ENCODE data around the gene GSTO2.

GSTO2 gene

DNA sequence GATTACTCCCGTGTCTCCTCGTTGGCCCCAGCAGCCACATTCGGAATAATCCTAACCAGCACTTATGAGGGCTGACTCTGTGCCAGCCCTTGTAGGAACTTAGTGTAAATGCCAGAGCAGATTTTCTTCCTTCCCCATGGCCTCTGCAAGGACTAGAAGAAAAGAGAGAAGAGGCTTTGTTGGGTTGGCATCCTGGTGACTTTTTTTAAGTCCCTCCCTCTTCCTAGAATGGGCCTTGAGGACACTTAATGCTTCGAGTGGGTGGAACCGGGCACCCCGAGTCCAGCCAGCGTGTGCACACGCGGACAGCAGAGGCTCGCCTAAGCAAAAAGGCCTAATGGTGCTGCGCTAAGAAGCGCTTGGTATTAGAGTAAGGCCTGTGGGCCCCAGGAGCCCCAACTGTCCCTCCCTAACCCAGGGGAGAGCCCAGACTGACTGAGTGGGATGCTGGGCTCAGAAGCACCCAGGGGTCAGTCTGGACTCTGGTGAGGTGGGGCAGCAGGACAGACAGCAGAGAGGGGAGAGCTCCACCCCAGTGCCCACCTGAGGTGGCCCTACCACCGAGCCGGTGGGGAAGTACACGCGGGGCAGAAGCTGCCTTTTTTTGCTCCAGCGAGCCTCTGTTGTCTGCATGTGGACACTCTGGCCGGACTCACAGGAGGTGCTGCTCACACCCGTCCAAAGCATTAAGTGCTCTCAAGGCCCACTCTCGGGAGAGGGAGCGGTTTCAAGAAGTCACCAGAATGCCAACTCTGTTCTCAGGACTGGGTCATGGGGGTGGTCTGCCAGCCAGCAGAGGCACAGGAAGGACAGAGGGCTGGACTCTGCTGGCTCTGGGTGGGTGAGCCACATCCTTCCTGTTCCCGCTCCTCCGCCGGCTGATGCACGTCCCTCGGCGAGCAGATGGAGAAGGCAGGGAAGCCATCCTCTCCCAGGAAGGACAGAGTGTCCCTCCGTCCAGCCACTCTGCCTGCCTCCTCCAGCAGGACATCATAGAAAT, 56.8 kb downstream of the GSTO2 start:
- no peak for DNase-seq (ENCODE audit: low read depth in 2 of 2)

DNA sequence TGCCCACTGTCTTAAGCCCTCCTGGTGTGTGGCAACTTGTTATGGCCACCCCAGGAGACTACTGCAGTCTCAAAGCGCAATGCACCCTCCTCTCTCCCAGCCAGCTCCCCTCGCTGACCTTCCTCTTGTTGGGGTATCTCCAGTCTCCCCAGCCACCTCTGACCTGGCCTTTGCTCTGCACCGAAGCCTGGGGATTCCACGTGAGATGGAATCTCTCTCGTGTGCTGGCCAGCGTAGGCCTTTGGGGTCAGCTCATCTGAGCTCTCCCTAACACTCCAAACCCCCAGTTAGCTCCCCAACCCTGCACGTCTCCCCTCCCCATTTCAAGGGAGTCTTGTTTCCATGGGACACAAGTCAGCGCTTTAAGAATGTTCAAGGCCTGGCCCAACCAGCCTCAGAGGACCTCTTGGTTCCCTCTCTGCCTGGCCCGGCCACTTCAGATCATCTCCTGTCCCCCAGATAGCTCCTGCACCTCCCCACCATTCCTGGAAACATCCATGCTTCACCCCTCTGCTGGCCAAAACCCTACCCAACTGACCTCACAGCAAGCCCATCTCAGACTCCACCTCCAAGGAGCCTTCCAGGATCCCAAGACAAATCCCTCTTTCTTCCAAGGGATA, 58.1 kb downstream of the GSTO2 start:
- DNase-seq (ENCODE audit: low read depth in 2 of 2), result no peak

DNA sequence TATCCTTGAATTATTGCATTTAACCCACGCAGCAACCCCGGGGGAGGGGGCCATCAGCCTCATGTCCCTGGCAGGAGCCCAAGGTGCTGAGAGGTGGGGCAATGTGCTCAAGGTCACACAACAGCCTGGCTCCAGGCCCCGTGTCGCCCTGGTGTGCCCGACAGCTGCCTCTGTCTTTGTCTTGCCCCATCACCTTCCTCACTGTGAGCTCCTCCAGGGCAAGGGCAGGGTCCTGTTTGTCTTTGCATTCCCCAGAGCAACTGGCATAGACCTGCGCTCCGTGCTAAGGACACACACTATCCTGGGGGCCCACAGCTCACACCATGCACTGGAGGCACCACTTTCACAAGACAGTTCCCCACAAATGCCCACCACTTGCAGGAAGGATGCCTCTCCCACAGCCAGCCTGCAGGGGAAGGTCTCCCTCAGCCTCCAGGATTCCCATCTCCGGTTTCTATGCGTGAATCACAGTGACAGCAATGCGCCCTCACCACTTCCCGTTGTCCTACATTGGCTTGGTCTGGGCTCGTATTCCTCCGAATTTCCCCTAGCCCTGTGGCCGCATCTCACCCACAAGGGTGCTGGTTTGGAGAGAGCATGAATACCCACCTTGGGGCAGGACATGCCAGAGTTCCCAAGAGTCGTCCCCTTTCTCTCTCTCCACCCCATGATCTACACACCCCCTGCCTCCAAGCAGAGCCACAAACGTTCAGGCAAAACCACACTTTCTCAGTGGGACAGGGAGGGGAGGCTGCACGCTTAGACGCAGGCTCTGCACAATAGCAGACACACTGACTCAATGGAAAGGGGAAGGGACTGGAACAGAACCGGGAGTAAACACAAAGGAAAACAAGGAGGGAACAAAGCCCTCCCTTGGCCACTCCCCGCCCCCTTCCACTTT, 59.0 kb downstream of the GSTO2 start:
- no peak for DNase-seq (ENCODE audit: low read depth in 2 of 2)

DNA sequence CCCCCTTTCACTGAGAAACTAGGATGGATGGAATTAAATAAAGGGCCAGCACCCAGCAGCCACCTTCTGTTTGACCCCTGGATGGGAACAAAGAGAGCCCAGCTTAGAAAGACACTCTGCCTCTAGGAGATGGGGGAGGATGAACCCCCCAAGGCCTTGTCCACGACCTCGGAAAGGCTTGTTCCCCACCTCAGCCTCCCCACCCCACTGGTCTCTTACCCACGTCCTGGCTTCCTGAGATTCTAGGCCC, 59.6 kb downstream of the GSTO2 start:
- no peak for DNase-seq (ENCODE audit: low read depth in 2 of 2)

DNA sequence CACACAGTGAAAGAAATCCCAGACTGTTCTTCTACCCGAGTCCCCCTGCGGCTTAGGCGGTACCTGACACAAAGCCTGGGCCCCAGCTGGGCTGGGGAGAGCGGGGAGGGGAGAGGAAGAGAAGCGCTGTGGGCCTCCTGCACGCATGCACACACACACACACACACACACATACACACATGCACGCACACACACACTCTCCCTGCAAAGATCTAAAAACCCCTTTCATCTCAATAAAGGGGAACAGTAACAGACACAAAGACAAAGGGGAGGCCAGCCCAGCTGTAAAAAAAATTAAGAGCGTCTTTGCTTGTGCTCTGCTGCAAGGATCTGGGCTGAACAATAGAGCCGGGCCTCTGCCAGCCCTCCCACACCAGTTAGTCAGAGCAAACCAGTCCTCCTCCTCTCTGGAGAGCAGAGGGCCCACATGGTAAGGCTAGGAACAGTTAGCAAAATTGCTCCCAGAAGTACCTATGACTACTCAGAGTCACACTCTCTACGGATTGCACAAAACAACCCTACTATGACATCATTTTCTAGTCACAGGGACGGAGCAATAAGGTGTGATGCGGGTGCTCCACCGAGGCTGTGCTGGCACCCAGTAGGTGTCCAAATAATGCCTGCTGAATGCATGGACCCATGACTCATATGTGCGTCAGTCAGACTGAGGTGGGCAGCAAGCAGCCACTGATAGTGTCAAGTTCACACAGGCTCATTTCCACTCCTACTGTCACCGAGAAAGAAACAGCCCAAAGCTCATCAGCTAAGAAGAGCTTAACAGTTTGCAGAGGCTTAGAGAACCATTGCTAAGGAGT, 60.1 kb downstream of the GSTO2 start:
- no peak for DNase-seq (ENCODE audit: low read depth in 2 of 2)

DNA sequence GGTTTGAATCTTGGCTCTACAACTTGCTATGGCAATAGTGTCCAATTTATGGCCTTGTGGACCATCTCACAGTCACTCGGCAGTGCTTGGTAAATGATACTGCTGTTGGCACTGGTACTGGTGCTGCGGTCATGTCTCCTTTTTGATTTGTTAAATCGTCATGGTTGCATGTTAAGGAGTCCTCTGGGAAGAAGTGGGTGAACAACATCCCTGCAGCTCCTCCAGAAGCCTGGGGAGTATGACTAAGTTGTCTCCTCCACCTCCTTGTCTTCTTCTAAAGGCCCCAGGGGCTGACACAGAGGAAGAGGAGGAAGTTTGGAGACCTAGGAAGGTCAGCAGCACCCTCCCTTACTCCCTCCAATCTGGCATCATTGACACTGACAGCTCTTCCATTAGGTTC, 60.8 kb downstream of the GSTO2 start:
- DNase-seq (ENCODE audit: low read depth in 2 of 2), result no peak

DNA sequence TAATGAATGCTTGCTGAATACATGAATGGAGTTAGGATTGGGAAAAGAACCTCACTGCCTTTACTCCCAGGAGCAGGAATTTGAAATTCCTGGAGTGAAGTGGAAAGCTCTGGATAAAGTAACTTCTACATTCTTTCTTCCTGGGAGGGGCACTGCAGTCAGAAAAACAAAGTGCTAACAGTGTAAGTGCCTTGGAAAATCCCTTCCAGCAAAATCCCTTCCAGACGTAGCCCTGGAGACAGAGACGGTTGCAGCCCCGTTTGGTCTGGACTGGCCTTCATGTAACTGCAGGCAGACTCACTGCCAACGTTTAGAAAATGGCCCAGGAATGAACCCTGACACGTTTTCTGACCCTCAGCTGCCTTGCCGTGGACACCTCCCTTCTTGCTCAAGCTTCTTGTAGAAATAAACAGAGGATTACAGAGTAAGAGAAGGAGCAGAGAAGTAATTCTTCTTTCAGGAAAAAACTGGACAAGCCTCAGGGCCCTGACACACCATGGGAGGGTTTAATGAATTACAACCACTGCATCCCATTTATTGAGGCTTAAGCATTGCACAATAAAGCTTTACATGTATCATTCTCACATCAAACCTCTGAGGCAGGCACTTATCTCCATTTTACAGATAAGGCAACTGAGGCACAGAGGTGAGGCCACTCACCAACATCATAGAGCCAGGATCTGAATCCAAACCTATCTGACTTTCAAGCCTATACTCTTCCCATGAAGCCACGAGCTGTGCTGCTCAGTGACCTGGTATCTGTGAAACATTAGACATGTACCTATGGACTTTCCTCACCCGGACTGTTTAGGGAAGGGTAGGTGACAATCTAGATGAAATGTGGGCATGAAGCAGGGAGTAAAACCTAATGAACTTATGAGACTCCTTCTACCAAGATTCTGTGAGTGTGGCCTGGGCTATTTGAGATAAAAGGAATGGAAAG, 61.5 kb downstream of the GSTO2 start:
- no peak for DNase-seq (ENCODE audit: low read depth in 2 of 2)

DNA sequence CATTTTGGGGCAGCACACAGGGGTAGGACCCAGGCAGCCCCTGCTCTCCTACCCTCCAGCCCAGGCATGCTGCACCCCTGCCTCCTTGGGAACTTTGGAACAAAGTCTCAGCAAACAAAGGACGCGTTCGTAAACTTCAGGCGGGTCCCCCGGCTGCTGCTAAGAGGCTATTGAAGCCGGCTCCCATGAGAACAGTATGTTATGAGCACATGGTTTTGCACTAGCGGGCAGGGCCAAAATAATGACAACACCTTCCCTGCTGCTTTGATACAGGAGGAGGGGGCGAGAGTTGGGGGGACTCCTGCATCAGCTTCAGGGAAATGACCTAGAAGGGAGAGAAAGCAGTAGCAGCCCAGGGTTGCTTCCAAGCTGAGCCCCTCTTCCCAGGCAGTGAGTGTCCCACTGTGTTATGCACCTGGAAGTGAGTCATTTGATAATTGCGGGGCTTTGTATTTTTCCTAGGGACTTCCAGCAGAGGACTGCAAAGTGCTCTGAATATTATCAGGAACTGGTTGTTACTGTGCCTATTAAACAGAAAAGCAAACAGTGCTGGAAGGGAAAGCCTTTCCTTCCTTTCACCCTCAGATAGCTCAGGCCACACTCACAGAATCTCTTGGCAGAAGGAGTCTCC, 62.3 kb downstream of the GSTO2 start:
- no peak for DNase-seq (ENCODE audit: low read depth in 2 of 2)

DNA sequence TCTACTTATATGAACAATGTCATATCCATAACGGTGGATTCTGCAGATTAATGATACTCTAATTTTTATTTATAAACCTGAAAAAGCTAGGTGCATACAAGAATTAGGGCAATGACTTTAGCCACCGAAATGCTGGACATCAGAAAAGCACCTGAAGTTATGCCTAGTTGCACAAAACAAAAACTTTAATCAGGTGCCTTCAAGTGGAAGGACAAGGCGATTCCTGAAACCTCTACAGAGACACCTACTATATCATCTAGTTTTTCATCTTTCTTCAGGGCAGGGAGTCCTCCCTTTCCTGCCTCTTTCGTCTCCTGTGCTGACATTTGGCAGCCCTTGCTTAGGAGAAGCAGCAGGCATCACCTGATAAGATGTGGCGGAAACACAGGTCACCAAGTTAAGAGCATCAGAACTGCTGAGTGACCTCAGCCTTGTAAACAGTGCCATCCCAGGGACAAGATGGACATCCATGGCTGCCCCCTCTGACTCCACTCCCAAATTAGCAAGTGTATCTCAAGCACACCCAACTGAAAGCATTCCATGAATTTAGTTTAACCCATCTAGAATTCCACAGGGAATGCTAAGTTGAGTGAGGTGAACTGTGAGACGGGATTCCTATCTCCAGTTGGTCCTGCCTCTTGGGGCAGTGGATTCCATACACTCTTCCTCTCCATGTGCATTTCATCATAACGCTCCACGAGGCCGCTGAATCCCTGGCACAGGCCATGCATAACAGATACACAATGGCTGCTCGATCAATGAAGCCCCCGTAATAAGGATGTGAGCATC, 63.5 kb downstream of the GSTO2 start:
- DNase-seq (ENCODE audit: low read depth in 2 of 2), result no peak

DNA sequence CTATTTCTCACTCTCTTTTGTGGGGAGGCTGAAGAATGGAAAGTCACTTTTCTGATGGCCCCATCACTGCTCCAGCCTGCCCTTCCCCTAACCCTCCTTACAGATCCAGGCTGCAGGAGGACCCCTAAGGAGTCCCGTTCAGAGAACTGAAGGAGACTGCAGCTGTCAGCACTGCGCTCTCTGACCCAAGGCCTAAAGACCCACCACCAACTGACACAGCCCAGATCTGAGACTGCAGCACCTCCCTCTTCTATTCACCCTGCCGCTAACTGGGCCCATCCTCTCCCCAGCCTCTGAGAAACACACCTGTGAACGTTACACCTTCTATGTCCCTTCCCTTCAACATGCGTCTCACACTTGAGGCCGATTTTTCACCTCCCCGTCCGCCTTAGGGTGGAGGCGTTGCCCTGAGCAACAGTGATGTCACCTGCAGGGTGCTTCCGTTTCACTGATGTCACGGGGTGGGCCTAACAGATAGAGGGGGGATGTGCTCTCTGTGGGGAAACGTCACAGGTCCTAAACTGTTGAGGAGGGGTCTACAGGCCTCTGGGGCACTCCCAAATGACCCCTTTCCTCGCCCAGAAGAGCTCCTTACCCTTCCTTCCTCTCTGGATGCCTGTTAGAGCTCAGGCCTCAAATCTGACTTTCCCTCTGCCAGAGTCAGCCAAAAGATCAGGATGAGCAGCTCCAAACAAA, 64.2 kb downstream of the GSTO2 start:
- no peak for DNase-seq (ENCODE audit: low read depth in 2 of 2)

DNA sequence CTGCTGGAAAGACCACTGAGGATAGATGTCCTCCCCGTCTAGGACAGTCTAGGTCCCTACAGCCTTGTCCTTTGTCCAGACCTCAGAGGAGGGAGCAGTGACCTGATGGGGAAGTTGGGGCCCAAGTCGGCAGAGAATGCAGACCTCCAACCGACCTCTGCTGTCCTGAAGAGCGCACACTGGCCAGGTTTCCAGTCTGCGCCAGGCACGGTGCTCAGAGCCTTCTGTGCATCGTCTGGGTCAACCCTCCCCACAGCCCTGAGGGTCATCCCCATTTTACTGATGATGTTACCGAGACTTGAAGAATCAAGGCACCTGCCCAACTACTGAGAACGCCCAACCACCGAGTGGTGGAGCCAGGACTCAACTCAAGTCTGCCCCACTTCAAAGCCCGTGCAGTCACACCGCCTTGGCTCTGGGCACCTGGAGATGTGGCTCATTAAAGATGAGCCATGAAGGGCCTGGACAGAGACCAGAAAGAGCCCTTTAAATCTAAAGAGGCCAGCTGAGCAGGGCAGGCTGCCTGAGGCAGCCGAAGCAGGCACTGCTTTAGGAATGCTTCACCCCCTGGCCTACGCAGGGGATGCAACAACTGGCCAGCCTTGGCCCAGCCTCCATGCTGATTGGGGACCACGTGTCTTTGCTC, 64.9 kb downstream of the GSTO2 start:
- DNase-seq (ENCODE audit: low read depth in 2 of 2), result no peak

DNA sequence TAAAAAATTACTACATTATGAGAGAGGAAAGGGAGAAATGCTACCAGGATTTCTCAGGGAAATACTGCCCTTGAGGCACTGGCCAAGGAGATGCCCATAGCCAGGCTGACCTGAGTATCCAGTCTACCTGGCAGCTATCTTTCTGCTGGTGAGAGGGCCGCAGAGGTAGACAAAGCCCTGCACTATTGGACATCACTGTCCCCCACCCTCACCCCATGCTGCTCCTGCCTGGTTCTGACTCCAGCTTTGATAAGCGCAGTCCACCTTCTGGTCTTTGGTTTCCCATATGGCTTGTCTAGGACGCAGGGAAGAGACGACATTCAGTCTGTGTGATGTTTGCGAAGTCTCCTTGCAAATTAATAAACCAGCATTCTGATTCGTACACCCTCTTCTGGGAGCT, 65.6 kb downstream of the GSTO2 start:
- no peak for DNase-seq (ENCODE audit: low read depth in 2 of 2)

DNA sequence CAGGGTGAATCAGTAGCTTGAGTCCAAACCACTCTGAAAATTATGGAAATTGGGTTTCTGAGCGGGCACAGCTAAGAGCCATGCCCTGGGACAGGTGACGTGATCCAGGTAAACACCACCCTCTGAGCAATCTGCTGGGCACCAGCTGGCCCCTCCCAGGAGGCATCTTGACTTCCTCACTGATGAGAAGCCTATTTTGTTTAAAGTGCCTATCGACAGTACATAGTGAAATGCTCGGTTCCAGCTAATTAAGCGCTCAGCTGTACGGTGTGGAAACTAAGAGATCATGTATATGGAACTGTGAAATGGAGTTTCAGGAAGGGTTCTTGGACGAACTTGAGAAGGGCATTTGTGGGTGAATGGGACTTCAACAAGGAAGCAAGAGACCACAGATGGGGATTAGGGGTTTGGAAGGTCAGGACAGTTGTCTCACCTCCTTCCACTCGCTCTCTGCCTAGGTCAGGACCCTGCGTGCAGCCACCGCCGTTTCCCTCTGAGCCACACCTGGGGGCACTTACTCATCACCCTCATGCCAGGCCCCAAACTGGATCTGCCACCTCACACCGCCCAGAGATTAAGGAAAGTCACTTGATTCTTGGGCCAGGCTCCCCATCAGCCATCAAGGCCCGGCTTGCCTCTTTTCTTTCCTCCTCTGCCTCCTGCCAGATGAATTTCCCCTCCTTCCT, 66.1 kb downstream of the GSTO2 start:
- DNase-seq (ENCODE audit: low read depth in 2 of 2), result no peak

DNA sequence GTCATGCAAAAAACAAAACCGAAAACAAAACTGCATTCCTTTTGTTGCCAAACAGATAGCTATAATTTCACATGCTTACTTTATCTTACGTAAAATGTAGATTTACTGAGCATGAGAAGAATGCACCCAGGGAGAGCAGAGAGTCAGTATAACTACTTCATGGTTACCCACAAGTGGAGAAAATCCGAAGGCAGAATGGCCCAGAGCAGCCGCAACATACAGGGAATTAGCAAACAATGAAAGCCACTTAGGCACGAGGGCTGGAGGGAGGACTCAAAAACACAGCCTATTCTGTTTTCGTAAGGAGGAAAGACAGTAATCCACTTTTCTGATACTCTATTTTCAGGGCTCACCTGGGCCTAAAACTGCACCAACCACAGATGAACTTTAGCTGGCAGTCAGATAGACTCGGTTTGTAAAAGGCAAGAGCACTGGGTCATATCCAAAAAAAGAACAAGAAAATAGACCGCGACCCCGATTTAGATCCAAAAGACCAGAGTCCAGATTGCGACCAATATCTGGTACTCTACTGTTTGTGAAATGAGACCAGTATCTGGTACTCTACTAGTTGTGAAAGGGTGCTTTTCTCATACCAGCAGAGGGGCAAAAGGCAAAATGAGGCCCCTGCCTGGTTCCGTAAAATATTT, 68.0 kb downstream of the GSTO2 start:
- DNase-seq (ENCODE audit: low read depth in 2 of 2), result no peak

DNA sequence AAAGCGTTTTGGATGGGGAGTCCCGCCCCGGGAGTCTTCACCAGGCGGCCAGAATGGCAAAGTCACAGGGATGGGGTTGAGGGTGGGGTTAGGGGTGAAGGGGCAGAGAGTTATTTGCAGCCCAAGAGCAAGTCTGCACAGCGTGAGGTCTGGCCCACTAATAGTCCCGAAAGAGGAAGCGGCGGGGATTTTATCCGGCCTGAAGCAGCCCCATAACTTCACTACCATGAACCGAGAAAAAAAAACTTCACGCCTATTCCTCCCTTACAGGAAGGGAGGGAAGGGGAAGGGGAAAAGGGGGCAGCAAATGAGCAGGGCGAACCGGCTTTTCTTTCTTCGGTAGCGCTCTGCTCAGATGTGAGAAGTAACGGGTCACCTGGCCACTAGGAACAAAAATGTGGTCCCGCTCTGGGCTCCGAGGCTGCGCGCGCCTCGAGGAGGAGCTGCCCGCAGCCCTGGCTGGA, 68.6 kb downstream of the GSTO2 start:
- no peak for DNase-seq (ENCODE audit: low read depth in 2 of 2)

DNA sequence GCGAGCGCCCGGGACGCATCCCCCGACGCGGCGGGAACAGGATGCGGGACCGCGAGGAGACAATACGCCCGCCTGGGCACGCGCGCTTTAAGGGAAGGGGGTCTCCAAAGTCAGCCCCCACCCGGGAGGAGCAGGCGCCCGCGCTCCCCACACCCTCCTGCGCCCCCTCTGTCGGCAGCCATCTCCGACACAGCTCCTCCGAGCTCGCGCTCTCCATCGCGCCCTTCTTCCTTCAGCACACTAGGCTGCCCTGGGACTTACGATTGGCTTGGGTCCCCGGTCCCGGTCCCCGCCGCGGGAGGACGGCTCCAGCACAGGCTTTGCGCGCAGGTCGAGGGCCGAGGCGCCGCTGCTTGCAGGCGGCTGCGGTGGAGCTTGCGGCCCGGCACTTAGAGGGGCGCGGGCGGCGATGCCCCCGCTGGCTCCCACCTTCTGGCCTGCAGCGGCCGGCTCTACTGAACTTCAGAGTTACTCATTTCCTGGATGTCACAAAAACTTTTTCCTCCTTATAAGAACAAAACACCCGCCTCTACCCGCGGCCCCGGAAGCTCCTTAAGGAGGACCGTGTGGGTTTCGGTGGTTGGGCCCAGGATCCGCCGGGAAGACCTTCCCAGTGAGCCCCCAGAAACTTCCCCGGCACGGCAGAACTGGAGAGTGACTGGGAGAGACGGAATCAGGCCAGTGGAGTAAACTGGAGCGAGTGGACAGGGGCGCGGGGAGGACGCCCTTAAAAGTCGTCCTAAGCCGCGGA, 69.2 kb downstream of the GSTO2 start, which contains the start of gene ITPRIP:
Gene ITPRIP (minus strand): TSS at position 481 of the 751 bp plus-strand sequence. CDS start 22,414 bp downstream, outside the sequence.
- DNase-seq (ENCODE audit: low read depth in 2 of 2), result peak in 1 of 2 donors; percentile 40

All from stimulated activated CD4-positive, alpha-beta T cell treated with anti-CD3 and anti-CD28 coated beads, Interleukin-1b, Interleukin-23, amount 100 ng/mL, for 1 hour (primary cell).